ENCODE results near the gene SPATA20. TPM values are rescaled to one million over a fixed set of nuclear protein-coding genes. Genes with fewer than 3 reads are reported as not detected.

Gene SPATA20
- total and polyA plus RNA-seq, 2 of the 13 experiments (the other 11 are each of a cell fraction or from before 2014, with no cell fraction given): 36.1 to 64.8 TPM

DNA sequence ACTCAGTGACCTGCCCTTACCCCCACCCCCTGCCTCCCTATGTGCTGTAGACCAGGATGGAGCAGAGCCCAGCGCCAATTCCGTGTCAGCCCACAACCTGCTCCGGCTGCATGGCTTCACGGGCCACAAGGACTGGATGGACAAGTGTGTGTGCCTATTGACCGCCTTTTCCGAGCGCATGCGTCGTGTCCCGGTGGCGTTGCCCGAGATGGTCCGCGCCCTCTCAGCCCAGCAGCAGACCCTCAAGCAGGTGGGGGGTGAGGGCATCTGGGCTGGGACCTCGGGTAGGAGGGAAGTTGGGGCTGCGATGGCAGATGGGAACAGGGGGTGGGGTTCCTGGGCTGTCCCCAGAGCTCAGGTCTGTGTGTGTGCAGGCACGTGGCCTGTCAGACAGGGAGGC, 7.2 kb downstream of the SPATA20 start:
- in situ Hi-C loops (cut with HindIII; ENCODE audit: extremely low pct_ligation_motif_present, low pct_unique_long_range_greater_than_20kb): no loop called here
- FAIRE-seq (no peak), DNase-seq (ENCODE audit: low spot score) (no peak), ATAC-seq (no peak)
- H3K27me3 ChIP-seq (ENCODE audit: control insufficient read depth in 1 of 2, insufficient read depth in 2 of 2, low read length in 2 of 2): no peaks in the 10 kb centered on the region
- no peaks in the 10 kb centered on the region for H4K20me1 ChIP-seq (ENCODE audit: insufficient read depth, low read length)
- H3K4me3 ChIP-seq (replicated peaks in 1 of 3; ENCODE audit: insufficient read depth in 1 of 3, low read depth in 2 of 3, low read length in 3 of 3): no peak overlapping the region
- H3K9ac ChIP-seq (ENCODE audit: insufficient read depth, low read depth, low read length): no peak overlapping the region
- intact Hi-C loops (cut with micrococcal nuclease; ENCODE audit: unreplicated experiment): no loop called here
- no peak overlapping the region for H3K4me2 ChIP-seq (ENCODE audit: low read depth, low read length)
- WGBS (ENCODE audit: low lambda C conversion rate): 95% methylated on average over 17 of the region's 17 CpGs
- TF ChIP-seq RBFOX2 (IDR thresholded peaks at IDR 0.05; ENCODE audit: low read depth, low read length) (0 out of 2 replicates have a peak, but pooled peaks have one; percentile 37), ZNF605 (CRISPR knock-in tag; IDR thresholded peaks at IDR 0.05) (no peak), AGO2 (optimal IDR thresholded peaks at IDR 0.05; ENCODE audit: low read depth, low read length) (peak; percentile 79)
- CTCF ChIA-PET (ENCODE audit: low intra/inter-chr PET ratio, low total read pairs): no interaction called here
- H3K4me1 ChIP-seq (ENCODE audit: insufficient read depth, low read length): peaks cover 22% of the 10 kb centered on the region
- H3K9me3 ChIP-seq (ENCODE audit: low read length): no peaks in the 10 kb centered on the region
- peaks cover 0 to 3% of the 10 kb centered on the region in 2 experiments; a peak in 2 of 5 replicates for H3K36me3 ChIP-seq (replicated peaks in 1 of 2; ENCODE audit: control insufficient read depth in 1 of 2, insufficient read depth in 2 of 2, low read length in 2 of 2)
- no peak overlapping the region for H3K27ac ChIP-seq (ENCODE audit: extremely low read length, insufficient read depth, low read length)
- no TSS peak for BruUV-seq (replicated peaks)
- POLR2A ChIA-PET: no interaction called here
- no peak overlapping the region for H2AFZ ChIP-seq (ENCODE audit: low read length)
- no peaks in the 10 kb centered on the region for H3K79me2 ChIP-seq (ENCODE audit: insufficient read depth, low read length)

GRCh38 chr17:50556803-50557202, 9.8 kb downstream of the SPATA20 start:
- Histone ChIP-seq H3K36me3 (replicated peaks in 1 of 2; ENCODE audit: control insufficient read depth in 1 of 2, insufficient read depth in 2 of 2, low read length in 2 of 2) (no peaks in the 10 kb centered on the region; a peak in 1 of 5 replicates), H3K4me1 (ENCODE audit: insufficient read depth, low read length) (peaks cover 9% of the 10 kb centered on the region), H3K79me2 (ENCODE audit: insufficient read depth, low read length) (no peaks in the 10 kb centered on the region), H4K20me1 (ENCODE audit: insufficient read depth, low read length) (no peaks in the 10 kb centered on the region), H3K27me3 (ENCODE audit: control insufficient read depth in 1 of 2, insufficient read depth in 2 of 2, low read length in 2 of 2) (peaks cover 5 to 11% of the 10 kb centered on the region in 2 experiments; a peak in 4 of 5 replicates), H2AFZ (ENCODE audit: low read length) (no peak overlapping the region), H3K9me3 (ENCODE audit: low read length) (no peaks in the 10 kb centered on the region), H3K9ac (ENCODE audit: insufficient read depth, low read depth, low read length) (no peak overlapping the region), H3K4me2 (ENCODE audit: low read depth, low read length) (no peak overlapping the region), H3K27ac (ENCODE audit: extremely low read length, insufficient read depth, low read length) (no peak overlapping the region), H3K4me3 (replicated peaks in 1 of 3; ENCODE audit: insufficient read depth in 1 of 3, low read depth in 2 of 3, low read length in 3 of 3) (no peak overlapping the region)
- POLR2A ChIA-PET: interaction anchor here (1.2 to 1.4 kb wide), 2 partner anchors 60 to 136 kb away, joined by 3 to 4 read pairs; no protein-coding TSS in a partner anchor
- CTCF ChIA-PET (ENCODE audit: low intra/inter-chr PET ratio, low total read pairs): no interaction called here
- BruUV-seq (replicated peaks): no TSS peak
- FAIRE-seq (no peak), ATAC-seq (no peak), DNase-seq (ENCODE audit: low spot score) (no peak)
- in situ Hi-C loops (cut with HindIII; ENCODE audit: extremely low pct_ligation_motif_present, low pct_unique_long_range_greater_than_20kb): no loop called here
- 61% methylated on average over 4 of the region's 5 CpGs for WGBS (ENCODE audit: low lambda C conversion rate)
- TF ChIP-seq POLR2A (IDR thresholded peaks at IDR 0.05; ENCODE audit: insufficient read depth in 1 of 2, low read depth in 2 of 2, low read length in 2 of 2): 0 out of 4 replicates have a peak, but pooled peaks of 1 of the 2 experiments have one; percentile 1
- TF ChIP-seq ZEB1 (IDR thresholded peaks at IDR 0.05; ENCODE audit: insufficient replicate concordance, low read depth): no peak
- TF ChIP-seq ZBTB3 (CRISPR knock-in tag; IDR thresholded peaks at IDR 0.05; ENCODE audit: borderline replicate concordance, low read depth): no peak
- 0 out of 2 replicates have a peak, but pooled peaks have one; percentile 33 for TF ChIP-seq ZBTB46 (CRISPR knock-in tag; IDR thresholded peaks at IDR 0.05; ENCODE audit: borderline replicate concordance)
- intact Hi-C loops (cut with micrococcal nuclease; ENCODE audit: unreplicated experiment): no loop called here

Measured in HepG2 (cell line).